ENCODE data around the gene DUSP22. TPM values are rescaled to one million over a fixed set of nuclear protein-coding genes. Genes with fewer than 3 reads are reported as not detected.

Gene DUSP22
- total RNA-seq, 3 donors from 2014 or later, result 27.5 to 80.6 (median 29.1) TPM

DNA sequence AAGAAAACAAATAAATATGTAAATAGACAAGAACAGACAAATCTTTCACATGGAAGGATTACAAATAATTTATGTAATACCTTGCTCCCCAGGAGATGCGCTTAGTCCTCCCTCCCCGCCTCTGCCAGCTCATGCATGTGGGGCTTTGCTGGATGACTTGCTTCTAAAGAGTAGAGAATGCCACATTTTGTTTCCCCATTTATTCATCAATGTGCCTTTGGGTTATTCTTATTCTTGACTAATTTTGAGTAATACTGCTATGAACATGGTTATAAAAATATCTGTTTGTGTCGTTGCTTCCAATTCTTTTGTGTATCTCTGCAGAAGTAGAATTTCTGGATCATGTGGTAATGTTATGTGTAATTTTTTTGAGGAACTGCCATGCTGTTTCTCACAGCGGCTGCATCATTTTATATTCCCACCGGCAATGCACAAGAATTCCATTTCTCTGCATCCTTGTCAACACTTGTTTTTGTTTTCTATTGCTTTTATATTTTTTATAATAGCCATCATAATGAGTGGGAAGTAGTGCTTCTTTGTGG, 23.8 kb upstream of the DUSP22 start:
- TF ChIP-seq, protein P1, sequence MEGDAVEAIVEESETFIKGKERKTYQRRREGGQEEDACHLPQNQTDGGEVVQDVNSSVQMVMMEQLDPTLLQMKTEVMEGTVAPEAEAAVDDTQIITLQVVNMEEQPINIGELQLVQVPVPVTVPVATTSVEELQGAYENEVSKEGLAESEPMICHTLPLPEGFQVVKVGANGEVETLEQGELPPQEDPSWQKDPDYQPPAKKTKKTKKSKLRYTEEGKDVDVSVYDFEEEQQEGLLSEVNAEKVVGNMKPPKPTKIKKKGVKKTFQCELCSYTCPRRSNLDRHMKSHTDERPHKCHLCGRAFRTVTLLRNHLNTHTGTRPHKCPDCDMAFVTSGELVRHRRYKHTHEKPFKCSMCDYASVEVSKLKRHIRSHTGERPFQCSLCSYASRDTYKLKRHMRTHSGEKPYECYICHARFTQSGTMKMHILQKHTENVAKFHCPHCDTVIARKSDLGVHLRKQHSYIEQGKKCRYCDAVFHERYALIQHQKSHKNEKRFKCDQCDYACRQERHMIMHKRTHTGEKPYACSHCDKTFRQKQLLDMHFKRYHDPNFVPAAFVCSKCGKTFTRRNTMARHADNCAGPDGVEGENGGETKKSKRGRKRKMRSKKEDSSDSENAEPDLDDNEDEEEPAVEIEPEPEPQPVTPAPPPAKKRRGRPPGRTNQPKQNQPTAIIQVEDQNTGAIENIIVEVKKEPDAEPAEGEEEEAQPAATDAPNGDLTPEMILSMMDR (IDR thresholded peaks at IDR 0.05), result no peak
- Histone ChIP-seq H3K36me3 (ENCODE audit: low read depth) (no peaks in the 10 kb centered on the region), H3K4me3 (no peak overlapping the region), H3K4me1 (ENCODE audit: low read depth) (no peaks in the 10 kb centered on the region), H3K9me3 (no peaks in the 10 kb centered on the region)
- intact Hi-C loops (cut with DNase I, micrococcal nuclease), result no loop called here
- no peak for ATAC-seq
- DNase-seq, result no peak

DNA sequence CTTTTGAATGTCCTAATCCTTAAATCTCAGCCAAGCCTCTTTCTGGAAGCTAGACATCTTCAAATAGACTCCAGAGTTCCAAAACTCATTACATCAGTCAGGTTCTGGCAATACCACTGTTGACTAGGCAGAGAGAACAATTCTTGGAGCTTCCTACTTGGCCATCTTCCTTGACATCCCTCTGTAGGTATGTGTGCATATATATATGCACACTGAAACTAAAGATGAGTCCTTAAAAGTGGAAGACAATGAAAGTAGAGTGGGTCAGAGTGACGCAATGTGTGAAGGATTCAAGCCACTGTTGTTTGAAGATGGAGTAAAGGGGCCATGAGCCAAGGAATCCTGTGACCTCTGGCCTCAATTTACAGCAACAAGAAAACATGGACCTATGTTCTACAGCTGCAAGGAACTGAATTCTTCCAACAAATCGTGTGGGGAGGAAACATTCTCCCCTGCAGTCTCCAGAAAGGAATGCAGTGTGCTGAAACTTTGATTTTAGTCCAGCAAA, 18.7 kb upstream of the DUSP22 start:
- intact Hi-C loops (cut with DNase I, micrococcal nuclease), result no loop called here
- no peaks in the 10 kb centered on the region for H3K36me3 ChIP-seq (ENCODE audit: low read depth)
- DNase-seq, result no peak
- H3K4me3 ChIP-seq, result no peak overlapping the region
- H3K4me1 ChIP-seq (ENCODE audit: low read depth), result no peaks in the 10 kb centered on the region
- no peak for ATAC-seq
- H3K9me3 ChIP-seq, result peaks cover 3% of the 10 kb centered on the region
- TF ChIP-seq, protein P1 (IDR thresholded peaks at IDR 0.05), result no peak

DNA sequence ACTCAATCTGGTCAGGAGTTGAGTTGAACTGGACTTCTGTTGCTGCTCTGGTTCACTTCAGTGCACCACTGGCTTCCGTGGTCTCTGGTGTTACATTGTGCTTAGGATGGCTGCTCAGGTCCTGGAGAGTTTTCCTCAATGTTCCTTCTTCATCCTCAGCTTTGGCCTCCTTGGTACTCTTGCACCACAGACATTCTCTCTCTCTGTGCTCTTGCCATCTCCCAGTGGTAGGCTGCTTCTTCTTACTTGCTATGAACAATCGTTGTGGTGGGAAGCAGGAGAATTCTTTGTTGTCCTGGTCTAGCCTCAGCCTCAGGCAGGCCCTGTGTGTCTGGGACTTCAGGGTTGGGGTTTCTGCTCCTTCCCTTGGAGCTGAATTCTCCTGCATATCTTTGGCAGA, 14.5 kb upstream of the DUSP22 start:
- ATAC-seq, result no peak
- DNase-seq, result no peak

GRCh38 chr6:278494-278893, 13.8 kb upstream of the DUSP22 start:
- no peak for ATAC-seq
- Histone ChIP-seq H3K4me1 (ENCODE audit: low read depth) (no peaks in the 10 kb centered on the region), H3K36me3 (ENCODE audit: low read depth) (no peaks in the 10 kb centered on the region), H3K4me3 (no peak overlapping the region), H3K9me3 (peaks cover 3% of the 10 kb centered on the region)
- intact Hi-C loops (cut with DNase I, micrococcal nuclease), result no loop called here
- DNase-seq, result no peak
- TF ChIP-seq, protein P1 (IDR thresholded peaks at IDR 0.05), result no peak

More for the DNA sequence above, 14.5 kb upstream of the DUSP22 start:
- H3K4me3 ChIP-seq, result no peak overlapping the region
- intact Hi-C loops (cut with DNase I, micrococcal nuclease), result no loop called here
- no peaks in the 10 kb centered on the region for H3K4me1 ChIP-seq (ENCODE audit: low read depth)
- TF ChIP-seq, protein P1 (IDR thresholded peaks at IDR 0.05), result no peak
- no peaks in the 10 kb centered on the region for H3K36me3 ChIP-seq (ENCODE audit: low read depth)
- H3K9me3 ChIP-seq, result peaks cover 3% of the 10 kb centered on the region

DNA sequence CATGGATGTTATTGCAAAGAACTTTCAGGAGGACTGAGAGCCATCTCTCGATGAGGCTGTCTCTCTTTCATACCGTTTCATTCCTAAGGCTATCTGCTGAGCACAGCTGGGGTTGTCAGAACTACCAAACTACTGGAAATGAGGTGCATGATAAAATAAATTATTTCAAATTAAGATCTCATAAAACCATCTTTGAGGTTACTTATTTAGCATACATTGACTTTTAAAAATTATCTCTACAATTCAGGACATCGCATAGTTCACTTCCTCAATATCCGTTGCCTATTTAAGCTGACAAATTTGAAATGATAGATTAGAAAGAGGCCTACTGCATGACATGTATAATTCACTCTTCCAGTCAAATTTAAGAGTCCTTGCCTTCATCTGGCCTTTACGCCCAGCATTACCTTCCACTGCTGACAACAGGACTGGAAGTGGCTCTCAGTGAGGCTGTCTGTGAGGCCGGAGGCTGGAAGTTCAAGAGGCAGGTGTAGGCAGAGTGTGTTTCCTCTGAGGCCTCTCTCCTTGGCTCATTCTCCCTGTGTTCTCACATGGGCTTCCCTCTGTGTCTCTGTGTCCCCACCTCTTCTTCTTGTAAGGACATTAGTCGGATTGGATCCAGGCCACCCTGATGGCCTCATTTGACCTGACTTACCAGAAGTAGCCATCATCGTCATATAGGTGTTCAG, 12.8 kb upstream of the DUSP22 start:
- Histone ChIP-seq H3K36me3 (ENCODE audit: low read depth) (no peaks in the 10 kb centered on the region), H3K4me3 (no peak overlapping the region), H3K4me1 (ENCODE audit: low read depth) (no peaks in the 10 kb centered on the region), H3K9me3 (peaks cover 3% of the 10 kb centered on the region)
- intact Hi-C loops (cut with DNase I, micrococcal nuclease), result no loop called here
- TF ChIP-seq, protein P1 (IDR thresholded peaks at IDR 0.05), result no peak
- ATAC-seq (no peak), DNase-seq (no peak)

All from mucosa of descending colon (tissue), 3 donors.